ENCODE data around the gene ZNF362.

DNA sequence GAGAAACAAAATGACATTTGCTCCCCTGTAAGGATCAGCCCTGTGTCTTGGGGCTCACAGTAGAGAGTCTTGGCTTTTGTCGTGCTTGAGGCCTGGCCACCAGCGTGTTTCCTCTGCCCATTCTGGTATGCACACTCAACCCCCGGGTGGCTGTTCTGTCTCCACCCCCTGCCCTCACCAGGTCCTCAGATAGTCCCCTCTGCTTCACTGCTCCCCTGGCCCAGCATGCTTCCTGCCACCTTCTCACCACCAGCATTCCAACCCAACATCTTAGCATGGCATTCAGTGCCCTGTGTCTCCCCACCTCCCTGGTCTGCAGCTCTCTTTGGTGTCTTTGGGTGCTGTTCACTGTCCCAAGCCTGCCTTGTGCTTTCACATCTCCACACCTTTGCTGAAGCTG, 16.2 kb downstream of the ZNF362 start:
- TF ChIP-seq, protein P1, sequence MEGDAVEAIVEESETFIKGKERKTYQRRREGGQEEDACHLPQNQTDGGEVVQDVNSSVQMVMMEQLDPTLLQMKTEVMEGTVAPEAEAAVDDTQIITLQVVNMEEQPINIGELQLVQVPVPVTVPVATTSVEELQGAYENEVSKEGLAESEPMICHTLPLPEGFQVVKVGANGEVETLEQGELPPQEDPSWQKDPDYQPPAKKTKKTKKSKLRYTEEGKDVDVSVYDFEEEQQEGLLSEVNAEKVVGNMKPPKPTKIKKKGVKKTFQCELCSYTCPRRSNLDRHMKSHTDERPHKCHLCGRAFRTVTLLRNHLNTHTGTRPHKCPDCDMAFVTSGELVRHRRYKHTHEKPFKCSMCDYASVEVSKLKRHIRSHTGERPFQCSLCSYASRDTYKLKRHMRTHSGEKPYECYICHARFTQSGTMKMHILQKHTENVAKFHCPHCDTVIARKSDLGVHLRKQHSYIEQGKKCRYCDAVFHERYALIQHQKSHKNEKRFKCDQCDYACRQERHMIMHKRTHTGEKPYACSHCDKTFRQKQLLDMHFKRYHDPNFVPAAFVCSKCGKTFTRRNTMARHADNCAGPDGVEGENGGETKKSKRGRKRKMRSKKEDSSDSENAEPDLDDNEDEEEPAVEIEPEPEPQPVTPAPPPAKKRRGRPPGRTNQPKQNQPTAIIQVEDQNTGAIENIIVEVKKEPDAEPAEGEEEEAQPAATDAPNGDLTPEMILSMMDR (conservative IDR thresholded peaks at IDR 0.05; ENCODE audit: low read depth, low read length): no peak
- no peak for TF ChIP-seq EZH2 (IDR thresholded peaks at IDR 0.05; ENCODE audit: low read length, unreplicated experiment)
- TF ChIP-seq EZH2phosphoT487 (IDR thresholded peaks at IDR 0.05; ENCODE audit: borderline replicate concordance, low read length): no peak
